Breast epithelium (tissue), 3 donors: ENCODE data around the gene PLCB4.

Experiments used
- POLR2AphosphoS5 ChIP-seq, 3 donors: sonication (generic); formaldehyde crosslinking; IDR thresholded peaks; one replicate each; pipeline ENCODE4 v1.6.1; 2017; ENCODE audit warnings: antibody characterized with exemption in 3 of 3
- TF ChIP-seq, protein P1 (sequence below), 3 donors: fragments of 450-650 bp; IDR thresholded peaks; one replicate each; pipeline ENCODE4 v1.5.1; 2016 to 2017; ENCODE audit warnings: antibody characterized with exemption in 3 of 3, mild to moderate bottlenecking in 3 of 3, moderate library complexity in 3 of 3

DNA sequence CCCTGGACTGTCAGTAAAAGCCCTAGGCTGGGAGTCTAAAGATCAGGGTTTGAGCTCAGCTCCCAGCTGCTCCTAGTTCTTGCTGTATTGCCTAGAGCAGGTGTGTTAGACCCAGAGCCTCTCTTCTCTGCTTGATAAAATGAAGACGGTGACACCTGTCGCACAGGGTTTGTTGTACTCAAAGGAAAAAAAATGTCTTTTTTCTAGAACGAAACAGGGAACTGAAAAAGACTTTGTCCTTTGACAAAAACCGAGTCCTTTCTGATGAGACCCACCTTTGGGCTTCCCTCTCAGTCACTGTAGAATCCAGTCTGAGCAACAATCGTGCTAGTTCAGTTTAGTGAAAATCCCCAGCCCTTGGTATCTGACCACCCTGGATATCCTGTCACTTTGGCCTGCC lies 343.4 kb downstream of the PLCB4 start:
- TF ChIP-seq, protein P1, sequence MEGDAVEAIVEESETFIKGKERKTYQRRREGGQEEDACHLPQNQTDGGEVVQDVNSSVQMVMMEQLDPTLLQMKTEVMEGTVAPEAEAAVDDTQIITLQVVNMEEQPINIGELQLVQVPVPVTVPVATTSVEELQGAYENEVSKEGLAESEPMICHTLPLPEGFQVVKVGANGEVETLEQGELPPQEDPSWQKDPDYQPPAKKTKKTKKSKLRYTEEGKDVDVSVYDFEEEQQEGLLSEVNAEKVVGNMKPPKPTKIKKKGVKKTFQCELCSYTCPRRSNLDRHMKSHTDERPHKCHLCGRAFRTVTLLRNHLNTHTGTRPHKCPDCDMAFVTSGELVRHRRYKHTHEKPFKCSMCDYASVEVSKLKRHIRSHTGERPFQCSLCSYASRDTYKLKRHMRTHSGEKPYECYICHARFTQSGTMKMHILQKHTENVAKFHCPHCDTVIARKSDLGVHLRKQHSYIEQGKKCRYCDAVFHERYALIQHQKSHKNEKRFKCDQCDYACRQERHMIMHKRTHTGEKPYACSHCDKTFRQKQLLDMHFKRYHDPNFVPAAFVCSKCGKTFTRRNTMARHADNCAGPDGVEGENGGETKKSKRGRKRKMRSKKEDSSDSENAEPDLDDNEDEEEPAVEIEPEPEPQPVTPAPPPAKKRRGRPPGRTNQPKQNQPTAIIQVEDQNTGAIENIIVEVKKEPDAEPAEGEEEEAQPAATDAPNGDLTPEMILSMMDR (IDR thresholded peaks at IDR 0.05) = no peak
- no peak for TF ChIP-seq POLR2AphosphoS5 (IDR thresholded peaks at IDR 0.05)
